HG02970 (cell line): ENCODE measurements around the gene ENG.

Experiments
- ATAC-seq: cut with Tn5 transposase; IDR thresholded peaks from one replicate; pipeline ENCODE4 v1.9.1; 2021; ENCODE audit warnings: mild to moderate bottlenecking, moderate library complexity, moderate number of reproducible peaks; ENCODE audit not compliant: unreplicated experiment, low FRiP score

ENG gene

GRCh38 chr9:127866535-127866934, 12.1 kb upstream of the ENG start:
- no peak for ATAC-seq

GRCh38 chr9:127865645-127866464, 11.4 kb upstream of the ENG start:
- no peak for ATAC-seq

GRCh38 chr9:127863191-127863621, 8.7 kb upstream of the ENG start:
- ATAC-seq, result no peak

- no peak for ATAC-seq
These were observed 7.9 kb upstream of the ENG start for GRCh38 chr9:127862075-127863011.

GRCh38 chr9:127860779-127861178, 6.3 kb upstream of the ENG start:
- no peak for ATAC-seq

- ATAC-seq, result no peak
These were observed 5.8 kb upstream of the ENG start for GRCh38 chr9:127860260-127860659.

GRCh38 chr9:127858041-127858512, 3.6 kb upstream of the ENG start:
- no peak for ATAC-seq

- ATAC-seq, result no peak
These were observed 2.8 kb upstream of the ENG start for GRCh38 chr9:127857278-127857677.

- no peak for ATAC-seq
These were observed 2.3 kb upstream of the ENG start for GRCh38 chr9:127856729-127857116.

- no peak for ATAC-seq
These were observed 1.8 kb upstream of the ENG start for GRCh38 chr9:127856094-127856728.

GRCh38 chr9:127855522-127855921, 1.1 kb upstream of the ENG start:
- no peak for ATAC-seq

- no peak for ATAC-seq
These were observed 502 bp upstream of the ENG start for GRCh38 chr9:127854960-127855359.

- no peak for ATAC-seq
These were observed 910 bp downstream of the ENG start for GRCh38 chr9:127853312-127854183.

GRCh38 chr9:127852829-127853228, 1.6 kb downstream of the ENG start:
- no peak for ATAC-seq

- ATAC-seq, result no peak
These were observed 4.1 kb downstream of the ENG start for GRCh38 chr9:127850286-127850830.

- no peak for ATAC-seq
These were observed 5.5 kb downstream of the ENG start for GRCh38 chr9:127848756-127849504.

- ATAC-seq, result no peak
These were observed 6.4 kb downstream of the ENG start for GRCh38 chr9:127847833-127848755.

GRCh38 chr9:127847178-127847510, 7.3 kb downstream of the ENG start:
- ATAC-seq, result no peak
